Erythroblast (primary cell): ENCODE measurements around the gene MACC1.

Experiments used
- DNase-seq, 2 experiments: peaks; one replicate each; lab custom pipeline; 2025; lab: John Stamatoyannopoulos, UW
- GATA1 ChIP-seq: IDR thresholded peaks from 2 replicates; pipeline ENCODE4 v1.6.1; 2011; ENCODE audit warnings: low read depth, mild to moderate bottlenecking, control low read depth, low read length, moderate library complexity
- POLR2A ChIP-seq: IDR thresholded peaks from 2 replicates; pipeline ENCODE4 v1.6.1; 2011; ENCODE audit warnings: mild to moderate bottlenecking, low read length

The MACC1 gene

GRCh38 chr7:20217193-20217948 is at the start of gene MACC1:
Gene MACC1 (minus strand): TSS chr7:20217384. CDS start chr7:20161862, 55,522 bp downstream.
- DNase-seq = peak; percentile 72 to 77
- TF ChIP-seq POLR2A (peak; percentile 40), GATA1 (no peak)

- no peak for DNase-seq
- no peak for TF ChIP-seq GATA1
- no peak for TF ChIP-seq POLR2A
These were observed 47.4 kb upstream of the MACC1 start for GRCh38 chr7:20264623-20265022.

GRCh38 chr7:20260223-20260622 is 43.0 kb upstream of the MACC1 start:
- DNase-seq = no peak
- no peak for TF ChIP-seq POLR2A
- no peak for TF ChIP-seq GATA1

- no peak for TF ChIP-seq GATA1
- TF ChIP-seq POLR2A = no peak
- no peak for DNase-seq
These were observed 40.0 kb upstream of the MACC1 start for GRCh38 chr7:20257212-20257611.

GRCh38 chr7:20249920-20250319 is 32.7 kb upstream of the MACC1 start:
- TF ChIP-seq GATA1 = no peak
- no peak for TF ChIP-seq POLR2A
- DNase-seq = no peak

GRCh38 chr7:20249376-20249775 is 32.2 kb upstream of the MACC1 start:
- DNase-seq = no peak
- TF ChIP-seq POLR2A (no peak), GATA1 (no peak)

GRCh38 chr7:20246236-20246635 is 29.1 kb upstream of the MACC1 start:
- no peak for DNase-seq
- TF ChIP-seq GATA1 (no peak), POLR2A (no peak)

- no peak for DNase-seq
These were observed 27.3 kb upstream of the MACC1 start for GRCh38 chr7:20244334-20245120.

GRCh38 chr7:20241911-20242261 is 24.7 kb upstream of the MACC1 start:
- no peak for DNase-seq
- TF ChIP-seq GATA1 (no peak), POLR2A (no peak)

More at GRCh38 chr7:20244334-20245120, 27.3 kb upstream of the MACC1 start:
- no peak for TF ChIP-seq GATA1
- TF ChIP-seq POLR2A = no peak

GRCh38 chr7:20241194-20241910 is 24.2 kb upstream of the MACC1 start:
- DNase-seq = no peak

GRCh38 chr7:20240080-20240926 is 23.1 kb upstream of the MACC1 start:
- TF ChIP-seq GATA1 (no peak), POLR2A (no peak)

More at GRCh38 chr7:20241194-20241910, 24.2 kb upstream of the MACC1 start:
- no peak for TF ChIP-seq POLR2A
- no peak for TF ChIP-seq GATA1

GRCh38 chr7:20238754-20239324 is 21.7 kb upstream of the MACC1 start:
- TF ChIP-seq GATA1 (no peak), POLR2A (no peak)
- DNase-seq = peak; percentile 14 to 26

More at GRCh38 chr7:20240080-20240926, 23.1 kb upstream of the MACC1 start:
- DNase-seq = no peak

- DNase-seq = no peak
- TF ChIP-seq GATA1 (no peak), POLR2A (no peak)
These were observed 21.1 kb upstream of the MACC1 start for GRCh38 chr7:20238194-20238753.
